Measurements from ENCODE around the gene TXNRD2. TPM values are rescaled to one million over a fixed set of nuclear protein-coding genes. Genes with fewer than 3 reads are reported as not detected.
"Not testable (repeated sequence)": the region's sequence is repeated elsewhere in the genome, so short reads cannot be mapped to it uniquely, and the experiment has no call there.

Gene TXNRD2
- total and polyA plus RNA-seq, 2 experiments from 2014 or later, result 11.2 to 12.4 TPM

DNA sequence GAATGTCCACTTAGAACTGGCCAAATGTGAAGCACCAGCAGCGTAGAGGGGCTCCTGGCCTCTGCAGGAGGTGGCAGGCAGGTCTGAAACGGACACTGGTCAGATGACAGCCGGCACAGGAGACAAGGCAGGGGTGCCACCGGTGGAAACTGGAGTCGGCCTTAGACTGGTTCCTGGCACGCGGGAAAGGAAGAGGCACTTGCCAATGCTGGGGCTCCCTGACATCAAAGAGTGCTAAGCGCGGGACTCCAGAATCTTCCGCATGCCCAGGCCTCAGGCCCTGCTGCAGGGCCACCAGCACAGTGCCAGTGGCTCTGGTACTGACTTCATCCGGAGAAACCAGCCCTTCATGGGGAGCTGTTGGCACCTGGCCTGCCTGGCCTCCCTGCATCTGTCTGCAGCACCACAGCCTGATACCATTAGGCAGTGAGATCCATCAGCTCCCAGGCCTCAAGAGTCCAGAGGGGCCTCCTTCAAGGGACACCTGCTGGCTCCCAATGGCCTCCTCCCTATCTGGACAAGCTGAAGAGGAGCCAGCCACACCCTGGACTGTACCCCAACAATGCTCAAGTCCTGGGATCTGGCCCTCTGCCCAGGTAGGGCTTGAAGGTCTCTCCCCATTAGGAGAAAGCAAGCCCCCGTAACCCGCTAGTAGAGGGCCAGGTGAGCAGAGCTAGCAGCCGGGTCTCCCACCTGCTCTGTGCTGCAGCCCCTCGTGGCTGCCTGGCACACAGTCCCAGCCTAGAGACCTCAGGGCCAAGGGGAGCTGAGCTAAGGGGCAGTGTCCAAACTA, 57.3 kb downstream of the TXNRD2 start (continued):
- no peak for TF ChIP-seq REST (IDR thresholded peaks at IDR 0.05; ENCODE audit: unreplicated experiment)
- no peak for TF ChIP-seq POLR2AphosphoS5 (IDR thresholded peaks at IDR 0.05; ENCODE audit: low read depth)
- no peak for TF ChIP-seq EZH2phosphoT487 (IDR thresholded peaks at IDR 0.05; ENCODE audit: unreplicated experiment)
- TF ChIP-seq CTCF (conservative IDR thresholded peaks at IDR 0.05; ENCODE audit: low read depth in 2 of 2), result no peak
- no peak for TF ChIP-seq STAT1 (IDR thresholded peaks at IDR 0.05; ENCODE audit: unreplicated experiment)

DNA sequence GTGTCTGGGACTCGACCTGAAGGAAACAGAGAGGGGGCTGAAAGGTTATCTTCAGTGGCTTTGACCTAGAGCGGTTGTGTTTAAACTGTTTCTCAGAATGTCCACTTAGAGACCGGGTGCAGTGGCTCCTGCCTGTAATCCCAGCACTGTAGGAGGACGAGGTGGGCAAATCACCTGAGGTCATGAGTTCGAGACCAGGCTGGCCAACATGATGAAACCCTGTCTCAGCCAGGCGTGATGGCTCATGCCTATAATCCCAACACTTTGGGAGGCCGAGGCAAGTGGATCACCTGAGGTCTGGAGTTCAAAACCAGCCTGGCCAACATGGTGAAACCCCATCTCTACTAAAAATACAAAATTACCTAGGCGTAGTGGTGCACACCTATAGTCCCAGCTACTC, 58.2 kb downstream of the TXNRD2 start:
- H3K9me2 ChIP-seq (ENCODE audit: insufficient read depth); H3K4me3 Mint-ChIP-seq; H3K27ac Mint-ChIP-seq; H3K36me3 ChIP-seq (ENCODE audit: insufficient read depth); DNase-seq (ENCODE audit: low spot score); H3K27me3 ChIP-seq (ENCODE audit: insufficient read depth); H3K4me2 ChIP-seq; H3F3A ChIP-seq (replicated peaks; ENCODE audit: low read depth); ATAC-seq; H3K4me3 ChIP-seq; H3K27ac ChIP-seq (ENCODE audit: low read depth); H3K79me2 ChIP-seq (replicated peaks; ENCODE audit: insufficient read depth); H2AFZ ChIP-seq; H3K36me3 Mint-ChIP-seq (ENCODE audit: low read depth); H3K9me3 Mint-ChIP-seq; H4K20me1 ChIP-seq (replicated peaks; ENCODE audit: insufficient read depth): not testable (repeated sequence)
- H3K4me1 Mint-ChIP-seq, result peaks cover 29% of the 10 kb centered on the region
- H3K4me1 ChIP-seq (ENCODE audit: insufficient read depth), result peaks cover 18% of the 10 kb centered on the region
- peaks cover 23% of the 10 kb centered on the region for H3K27me3 Mint-ChIP-seq (ENCODE audit: insufficient read depth, low read depth, poor library complexity)
